Tibial nerve (tissue), 4 donors: Measurements from ENCODE around the gene SLC38A5.

Source experiments
- EP300 ChIP-seq, 2 donors: sonication (generic); formaldehyde crosslinking; IDR thresholded peaks; one replicate each; pipeline ENCODE4 v1.6.1; 2017; ENCODE audit warnings: antibody characterized with exemption in 2 of 2, mild to moderate bottlenecking in 1 of 2
- POLR2A ChIP-seq, 2 donors: fragments of 450-650 bp; IDR thresholded peaks; one replicate each; pipeline ENCODE4 v1.6.1; 2017; ENCODE audit warnings: antibody characterized with exemption in 2 of 2, mild to moderate bottlenecking in 2 of 2, moderate library complexity in 2 of 2
- TF ChIP-seq, protein P1 (sequence below), 5 experiments: fragments of 200-600 bp in 3 of 5; fragments of 450-650 bp in 2 of 5; sonication (generic) in 3 of 5; IDR thresholded peaks; one replicate each; pipeline ENCODE4 v1.5.1; 2016 to 2019; ENCODE audit warnings: antibody characterized with exemption in 5 of 5, mild to moderate bottlenecking in 3 of 5, moderate library complexity in 2 of 5

DNA sequence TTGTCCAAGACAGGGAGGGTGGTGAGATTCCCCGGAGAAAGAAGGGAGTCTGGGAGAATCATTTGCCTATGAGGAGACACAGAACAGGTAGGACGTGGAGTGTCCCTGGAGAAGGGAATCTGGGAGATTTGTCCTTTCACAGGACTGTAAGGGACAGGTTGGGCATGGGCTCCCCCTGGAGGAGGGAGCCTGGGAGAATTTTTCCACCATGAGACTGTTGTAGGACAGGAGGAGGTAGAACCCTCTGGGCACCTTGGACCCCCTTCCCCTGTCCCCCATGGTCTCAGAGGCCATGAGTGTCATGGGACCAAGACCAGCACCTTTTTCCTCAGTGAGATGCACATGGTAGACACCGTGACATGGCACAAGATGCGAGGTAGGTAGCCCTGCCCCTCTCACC is 41.5 kb upstream of the SLC38A5 start:
- no peak for TF ChIP-seq POLR2A (IDR thresholded peaks at IDR 0.05)
- TF ChIP-seq, protein P1, sequence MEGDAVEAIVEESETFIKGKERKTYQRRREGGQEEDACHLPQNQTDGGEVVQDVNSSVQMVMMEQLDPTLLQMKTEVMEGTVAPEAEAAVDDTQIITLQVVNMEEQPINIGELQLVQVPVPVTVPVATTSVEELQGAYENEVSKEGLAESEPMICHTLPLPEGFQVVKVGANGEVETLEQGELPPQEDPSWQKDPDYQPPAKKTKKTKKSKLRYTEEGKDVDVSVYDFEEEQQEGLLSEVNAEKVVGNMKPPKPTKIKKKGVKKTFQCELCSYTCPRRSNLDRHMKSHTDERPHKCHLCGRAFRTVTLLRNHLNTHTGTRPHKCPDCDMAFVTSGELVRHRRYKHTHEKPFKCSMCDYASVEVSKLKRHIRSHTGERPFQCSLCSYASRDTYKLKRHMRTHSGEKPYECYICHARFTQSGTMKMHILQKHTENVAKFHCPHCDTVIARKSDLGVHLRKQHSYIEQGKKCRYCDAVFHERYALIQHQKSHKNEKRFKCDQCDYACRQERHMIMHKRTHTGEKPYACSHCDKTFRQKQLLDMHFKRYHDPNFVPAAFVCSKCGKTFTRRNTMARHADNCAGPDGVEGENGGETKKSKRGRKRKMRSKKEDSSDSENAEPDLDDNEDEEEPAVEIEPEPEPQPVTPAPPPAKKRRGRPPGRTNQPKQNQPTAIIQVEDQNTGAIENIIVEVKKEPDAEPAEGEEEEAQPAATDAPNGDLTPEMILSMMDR (IDR thresholded peaks at IDR 0.05) = peak in 1 of 5 experiments; percentile 5
- TF ChIP-seq EP300 (IDR thresholded peaks at IDR 0.05) = no peak
